GM21529 (cell line): ENCODE data around the gene THADA.
"Not testable (repeated sequence)": the region's sequence is repeated elsewhere in the genome, so short reads cannot be mapped to it uniquely, and the experiment has no call there.

Experiments
- ATAC-seq: cut with Tn5 transposase; IDR thresholded peaks from one replicate; pipeline ENCODE4 v1.9.1; 2021; ENCODE audit not compliant: unreplicated experiment

The THADA gene

GRCh38 chr2:43393918-43394317, 201.9 kb downstream of the THADA start:
- no peak for ATAC-seq

GRCh38 chr2:43391878-43392215, 204.0 kb downstream of the THADA start:
- ATAC-seq = no peak

- ATAC-seq = no peak
Measured at GRCh38 chr2:43391201-43391877, 204.5 kb downstream of the THADA start.

- ATAC-seq = no peak
Measured at GRCh38 chr2:43389581-43390466, 206.0 kb downstream of the THADA start.

- ATAC-seq = no peak
Measured at GRCh38 chr2:43388371-43388770, 207.5 kb downstream of the THADA start.

- peak; percentile 83 for ATAC-seq
Measured at GRCh38 chr2:43387092-43388062, 208.5 kb downstream of the THADA start.

- not testable (repeated sequence) for ATAC-seq
Measured at GRCh38 chr2:43386679-43387078, 209.2 kb downstream of the THADA start.

GRCh38 chr2:43384143-43384542, 211.7 kb downstream of the THADA start:
- no peak for ATAC-seq

GRCh38 chr2:43383533-43383932, 212.3 kb downstream of the THADA start:
- no peak for ATAC-seq

GRCh38 chr2:43379494-43379893, 216.3 kb downstream of the THADA start:
- ATAC-seq = no peak

- ATAC-seq = no peak
Measured at GRCh38 chr2:43377327-43377726, 218.5 kb downstream of the THADA start.

- ATAC-seq = no peak
Measured at GRCh38 chr2:43376523-43377198, 219.2 kb downstream of the THADA start.

GRCh38 chr2:43375746-43376522, 219.9 kb downstream of the THADA start:
- no peak for ATAC-seq

- ATAC-seq = no peak
Measured at GRCh38 chr2:43372416-43373081, 223.3 kb downstream of the THADA start.

GRCh38 chr2:43370705-43371104, 225.1 kb downstream of the THADA start:
- no peak for ATAC-seq

- ATAC-seq = no peak
Measured at GRCh38 chr2:43370146-43370545, 225.7 kb downstream of the THADA start.

- no peak for ATAC-seq
Measured at GRCh38 chr2:43368483-43369385, 227.1 kb downstream of the THADA start.

- ATAC-seq = no peak
Measured at GRCh38 chr2:43367012-43367782, 228.6 kb downstream of the THADA start.
